ENCODE results near the gene CAPN12. TPM values are rescaled to one million over a fixed set of nuclear protein-coding genes. Genes with fewer than 3 reads are reported as not detected.

CAPN12 gene
- total RNA-seq, 4 donors from 2014 or later: 0.83 to 8.4 (median 8.2) TPM; not detected in 1

DNA sequence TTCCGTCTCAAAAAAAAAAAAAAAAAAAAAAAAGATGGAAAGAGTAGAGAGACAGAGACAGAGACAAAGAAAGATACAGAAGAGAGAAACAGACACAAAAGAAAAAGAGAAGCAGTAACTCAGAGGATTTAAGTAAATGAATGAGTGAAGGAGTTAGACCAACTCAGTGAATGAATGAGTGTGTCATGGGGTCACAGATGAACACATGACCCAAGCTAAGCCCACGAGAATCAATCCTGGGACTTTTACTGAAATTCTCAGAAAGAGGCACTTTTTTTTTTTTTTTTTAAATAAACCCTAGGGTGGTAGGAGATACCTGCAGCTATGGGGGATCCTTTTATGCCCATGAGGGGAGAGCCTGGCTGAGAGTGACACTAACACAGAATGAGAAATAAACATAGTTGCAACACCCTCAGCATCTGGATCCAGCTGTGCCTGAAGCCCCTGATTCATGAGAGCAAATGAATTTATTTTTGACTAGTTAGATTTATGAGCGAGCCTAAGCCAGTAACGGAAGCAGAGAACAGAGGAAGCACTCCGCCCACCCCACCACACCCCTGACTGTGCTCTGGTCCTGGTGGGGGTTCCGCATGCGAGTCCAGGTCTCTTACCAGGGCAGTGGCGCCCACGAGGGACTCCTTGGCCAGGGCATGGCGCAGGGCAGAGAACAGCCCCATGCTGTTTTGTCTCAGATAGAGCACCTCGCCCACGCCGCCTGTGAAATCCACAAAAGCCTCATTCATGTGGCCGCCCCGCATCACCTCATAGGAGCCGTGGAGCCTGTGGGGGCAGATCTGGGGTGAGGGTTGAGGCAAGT is 4.6 kb downstream of the CAPN12 start:
- intact Hi-C loops (cut with DNase I; ENCODE audit: low total_unique reads): no loop called here
- DNase-seq: no peak
- no peak overlapping the region for H3K27ac ChIP-seq
- no peaks in the 10 kb centered on the region for H3K36me3 ChIP-seq
- no peak overlapping the region for H3K4me3 ChIP-seq
- TF ChIP-seq, protein P1, sequence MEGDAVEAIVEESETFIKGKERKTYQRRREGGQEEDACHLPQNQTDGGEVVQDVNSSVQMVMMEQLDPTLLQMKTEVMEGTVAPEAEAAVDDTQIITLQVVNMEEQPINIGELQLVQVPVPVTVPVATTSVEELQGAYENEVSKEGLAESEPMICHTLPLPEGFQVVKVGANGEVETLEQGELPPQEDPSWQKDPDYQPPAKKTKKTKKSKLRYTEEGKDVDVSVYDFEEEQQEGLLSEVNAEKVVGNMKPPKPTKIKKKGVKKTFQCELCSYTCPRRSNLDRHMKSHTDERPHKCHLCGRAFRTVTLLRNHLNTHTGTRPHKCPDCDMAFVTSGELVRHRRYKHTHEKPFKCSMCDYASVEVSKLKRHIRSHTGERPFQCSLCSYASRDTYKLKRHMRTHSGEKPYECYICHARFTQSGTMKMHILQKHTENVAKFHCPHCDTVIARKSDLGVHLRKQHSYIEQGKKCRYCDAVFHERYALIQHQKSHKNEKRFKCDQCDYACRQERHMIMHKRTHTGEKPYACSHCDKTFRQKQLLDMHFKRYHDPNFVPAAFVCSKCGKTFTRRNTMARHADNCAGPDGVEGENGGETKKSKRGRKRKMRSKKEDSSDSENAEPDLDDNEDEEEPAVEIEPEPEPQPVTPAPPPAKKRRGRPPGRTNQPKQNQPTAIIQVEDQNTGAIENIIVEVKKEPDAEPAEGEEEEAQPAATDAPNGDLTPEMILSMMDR (IDR thresholded peaks at IDR 0.05): no peak
- no peak for TF ChIP-seq POLR2A (IDR thresholded peaks at IDR 0.05)
- H3K27me3 ChIP-seq: no peaks in the 10 kb centered on the region
- H3K9me3 ChIP-seq: no peaks in the 10 kb centered on the region
- peaks cover 0 to 4% of the 10 kb centered on the region in 2 donors for H3K4me1 ChIP-seq

DNA sequence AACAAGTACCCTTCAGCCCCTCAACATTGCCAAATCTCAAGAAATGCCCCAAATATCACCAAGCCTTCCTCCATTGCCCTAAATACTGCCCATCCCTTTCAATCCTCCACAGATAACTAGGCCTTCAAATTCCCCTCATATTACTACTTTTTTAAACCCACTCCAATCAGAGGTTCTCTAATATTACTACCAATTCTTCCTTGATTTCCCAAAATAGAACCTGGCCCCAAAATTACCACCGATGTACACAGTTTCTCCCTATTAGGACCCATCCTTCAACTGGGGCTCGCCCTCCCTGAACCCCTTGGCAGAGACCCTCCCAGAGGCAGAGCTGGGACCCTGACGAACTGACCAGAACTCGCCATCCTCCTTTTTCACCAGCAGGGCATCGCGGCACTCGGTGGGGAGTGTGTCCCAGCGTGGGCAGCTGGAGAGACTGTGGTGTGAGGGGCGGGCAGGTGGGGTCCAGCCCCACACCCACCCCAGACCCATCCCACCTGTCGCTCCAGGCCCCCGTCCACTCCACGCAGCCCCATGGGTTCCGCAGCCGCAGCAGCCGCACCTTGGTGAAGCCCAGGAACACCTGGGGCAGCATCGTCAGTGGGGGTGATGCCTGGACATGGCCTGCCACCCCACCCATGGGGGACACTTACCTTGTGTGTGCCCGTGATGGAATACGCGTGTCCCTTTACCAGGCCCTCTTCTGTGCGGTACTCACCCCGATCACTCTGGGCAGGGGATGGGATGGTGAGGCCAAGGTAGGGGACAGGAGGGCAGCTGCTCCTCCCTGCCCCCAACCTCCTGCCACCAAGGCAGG is 6.1 kb downstream of the CAPN12 start:
- DNase-seq: no peak
- peaks cover 0 to 9% of the 10 kb centered on the region in 2 donors for H3K4me1 ChIP-seq
- intact Hi-C loops (cut with DNase I; ENCODE audit: low total_unique reads): no loop called here

DNA sequence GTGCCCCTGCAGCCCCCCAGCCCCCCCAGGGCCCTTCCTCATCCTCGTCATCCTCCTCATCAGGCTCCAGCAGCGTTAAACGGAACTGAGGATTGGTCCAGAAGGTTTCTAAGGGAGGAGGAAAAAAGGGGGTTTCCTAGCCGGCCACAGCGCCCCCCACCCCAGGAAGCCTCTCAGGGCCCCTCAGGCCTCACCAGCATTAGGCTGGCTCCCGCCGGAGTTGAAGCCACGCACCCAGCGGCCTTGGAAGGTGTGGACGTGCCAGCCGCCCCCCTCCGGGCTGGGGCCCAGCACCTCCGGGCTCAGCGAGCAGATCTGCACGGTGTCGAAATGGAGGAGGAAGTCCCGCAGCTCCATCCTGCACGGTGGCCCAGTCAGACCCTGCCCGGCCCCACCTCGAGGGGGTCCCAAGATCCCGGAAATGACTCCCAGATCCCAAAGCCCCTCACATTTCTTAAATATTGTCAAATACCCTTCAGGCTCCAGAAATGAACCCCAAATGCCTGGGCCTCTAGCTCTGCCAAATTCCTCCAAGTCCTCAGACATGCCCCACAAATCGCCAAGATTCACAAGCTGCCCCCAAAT is 6.9 kb downstream of the CAPN12 start:
- H3K27ac ChIP-seq: no peak overlapping the region
- no peak for DNase-seq
- H3K4me1 ChIP-seq: peaks cover 0 to 11% of the 10 kb centered on the region in 2 donors
- TF ChIP-seq POLR2A (IDR thresholded peaks at IDR 0.05): no peak
- TF ChIP-seq, protein P1 (IDR thresholded peaks at IDR 0.05): no peak
- intact Hi-C loops (cut with DNase I; ENCODE audit: low total_unique reads): no loop called here
- no peaks in the 10 kb centered on the region for H3K36me3 ChIP-seq
- H3K27me3 ChIP-seq: no peaks in the 10 kb centered on the region
- H3K9me3 ChIP-seq: no peaks in the 10 kb centered on the region
- H3K4me3 ChIP-seq: no peak overlapping the region

More for the DNA sequence above, 6.1 kb downstream of the CAPN12 start:
- H3K9me3 ChIP-seq: no peaks in the 10 kb centered on the region
- no peak overlapping the region for H3K4me3 ChIP-seq
- TF ChIP-seq, protein P1 (IDR thresholded peaks at IDR 0.05): no peak
- no peak for TF ChIP-seq POLR2A (IDR thresholded peaks at IDR 0.05)
- no peaks in the 10 kb centered on the region for H3K27me3 ChIP-seq
- no peaks in the 10 kb centered on the region for H3K36me3 ChIP-seq
- no peak overlapping the region for H3K27ac ChIP-seq

DNA sequence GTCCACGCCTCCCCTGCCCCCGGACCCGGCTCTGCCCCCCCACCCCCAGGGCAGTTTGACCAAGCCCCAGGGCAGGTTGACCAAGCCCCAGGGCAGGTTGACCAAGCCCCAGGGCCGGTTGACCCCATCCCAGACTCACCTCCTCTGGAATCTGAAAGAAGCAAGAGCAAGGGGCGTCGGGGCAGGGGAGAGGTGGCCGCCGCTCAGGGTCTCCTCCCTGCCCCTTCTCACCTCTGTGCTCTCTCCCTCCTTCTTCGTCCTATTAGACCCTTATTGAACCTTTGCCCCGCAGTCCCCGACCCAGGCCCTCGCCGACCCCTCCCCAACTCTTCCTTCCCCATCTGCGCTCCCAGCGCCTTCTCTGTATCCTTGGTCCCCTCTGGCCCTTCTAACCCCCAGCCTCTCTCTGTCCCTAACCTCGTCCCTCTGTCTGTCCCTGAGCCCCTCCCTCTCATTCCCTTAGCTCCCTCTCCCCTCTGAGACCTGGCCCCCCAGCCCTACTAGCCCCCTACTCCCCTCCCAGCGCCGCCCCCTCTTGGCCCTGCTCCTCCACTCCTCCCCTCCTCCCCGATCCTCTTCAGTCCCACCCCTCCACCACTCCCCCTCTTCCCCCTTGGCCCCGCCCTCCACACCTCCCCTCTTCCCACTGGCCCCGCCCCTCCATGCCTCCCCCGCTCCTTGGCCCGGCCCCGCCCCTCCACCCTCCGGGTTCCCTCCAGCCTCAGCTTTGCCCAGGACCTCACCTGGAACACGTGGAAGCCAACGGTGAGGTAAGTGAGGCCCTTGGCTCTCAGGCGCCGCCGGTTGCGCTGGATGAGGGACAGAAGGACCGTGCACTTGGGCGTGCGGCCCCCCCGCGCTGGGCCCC is 7.6 kb downstream of the CAPN12 start:
- Histone ChIP-seq H3K4me1 (peaks cover 0 to 11% of the 10 kb centered on the region in 2 donors), H3K36me3 (no peaks in the 10 kb centered on the region), H3K9me3 (no peaks in the 10 kb centered on the region), H3K27me3 (no peaks in the 10 kb centered on the region), H3K4me3 (peak overlapping the region in 1 of 2 donors; percentile 34), H3K27ac (peak overlapping the region; percentile 21 to 67)
- intact Hi-C loops (cut with DNase I; ENCODE audit: low total_unique reads): no loop called here
- TF ChIP-seq, protein P1 (IDR thresholded peaks at IDR 0.05): no peak
- TF ChIP-seq POLR2A (IDR thresholded peaks at IDR 0.05): no peak
- peak; percentile 46 to 61 for DNase-seq

Measured in uterus (tissue), 4 donors.